Measurements from ENCODE around the gene OR51E2.

The OR51E2 gene

DNA sequence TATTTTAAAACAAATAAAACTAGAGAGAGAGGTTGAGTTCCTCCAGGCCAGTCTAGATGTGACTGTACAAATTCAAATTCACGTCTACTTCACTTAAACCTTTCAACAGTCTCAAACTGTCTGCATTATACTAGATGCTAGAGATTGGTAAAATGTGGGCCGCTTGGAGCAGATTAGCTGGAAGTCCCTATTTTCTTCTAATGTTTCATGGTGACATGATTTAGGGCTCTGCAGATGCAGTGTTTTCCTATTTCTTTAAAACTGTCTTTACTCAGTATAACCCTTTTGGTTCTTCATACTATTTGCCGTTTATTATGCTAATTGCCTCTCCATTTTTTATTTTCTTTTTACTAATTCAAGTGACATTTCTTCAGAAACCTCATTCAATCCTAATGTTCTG lies 33.5 kb downstream of the OR51E2 start:
- ChIA-PET CTCF (no interaction called here), POLR2A (no interaction called here)
- Histone ChIP-seq H3K27ac (ENCODE audit: extremely low read depth, low read depth, low read length) (no peak overlapping the region), H3K4me1 (ENCODE audit: control insufficient read depth, insufficient read depth, low read length) (no peaks in the 10 kb centered on the region), H3K36me3 (ENCODE audit: control insufficient read depth in 2 of 2, insufficient read depth in 1 of 2, low read length in 2 of 2) (no peaks in the 10 kb centered on the region), H3K9me3 (ENCODE audit: control insufficient read depth, insufficient read depth, low read depth, low read length) (no peaks in the 10 kb centered on the region), H3K4me3 (ENCODE audit: low read depth, low read length) (no peak overlapping the region)
- no peak for TF ChIP-seq KLF1 (tag by site-specific recombination; IDR thresholded peaks at IDR 0.05)
- no peak for TF ChIP-seq MZF1 (tag by site-specific recombination; IDR thresholded peaks at IDR 0.05; ENCODE audit: borderline replicate concordance)
- no peak for TF ChIP-seq ZNF202 (tag by site-specific recombination; IDR thresholded peaks at IDR 0.05; ENCODE audit: borderline replicate concordance)
- TF ChIP-seq, protein P1, sequence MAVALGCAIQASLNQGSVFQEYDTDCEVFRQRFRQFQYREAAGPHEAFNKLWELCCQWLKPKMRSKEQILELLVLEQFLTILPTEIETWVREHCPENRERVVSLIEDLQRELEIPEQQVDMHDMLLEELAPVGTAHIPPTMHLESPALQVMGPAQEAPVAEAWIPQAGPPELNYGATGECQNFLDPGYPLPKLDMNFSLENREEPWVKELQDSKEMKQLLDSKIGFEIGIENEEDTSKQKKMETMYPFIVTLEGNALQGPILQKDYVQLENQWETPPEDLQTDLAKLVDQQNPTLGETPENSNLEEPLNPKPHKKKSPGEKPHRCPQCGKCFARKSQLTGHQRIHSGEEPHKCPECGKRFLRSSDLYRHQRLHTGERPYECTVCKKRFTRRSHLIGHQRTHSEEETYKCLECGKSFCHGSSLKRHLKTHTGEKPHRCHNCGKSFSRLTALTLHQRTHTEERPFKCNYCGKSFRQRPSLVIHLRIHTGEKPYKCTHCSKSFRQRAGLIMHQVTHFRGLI (tag by site-specific recombination; IDR thresholded peaks at IDR 0.05) = no peak

DNA sequence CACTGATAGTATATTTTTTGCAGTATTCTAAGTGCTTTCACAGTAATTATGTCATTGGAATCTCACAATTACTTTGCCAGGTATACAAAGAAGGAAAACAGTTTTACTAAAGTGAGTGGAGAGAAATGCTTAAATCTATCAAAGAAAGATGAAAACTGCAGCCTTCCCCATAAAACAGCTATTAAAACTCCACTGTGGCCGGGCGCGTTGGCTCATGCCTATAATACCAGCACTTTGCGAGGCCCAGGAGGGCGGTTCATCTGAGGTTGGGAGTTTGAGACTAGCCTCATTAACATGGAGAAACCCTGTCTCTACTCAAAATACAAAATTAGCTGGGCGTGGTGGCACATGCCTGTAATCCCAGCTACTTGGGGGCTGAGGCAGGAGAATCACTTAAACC lies 34.8 kb downstream of the OR51E2 start:
- POLR2A ChIA-PET = no interaction called here
- Histone ChIP-seq H3K27ac (ENCODE audit: extremely low read depth, low read depth, low read length) (no peak overlapping the region), H3K36me3 (ENCODE audit: control insufficient read depth in 2 of 2, insufficient read depth in 1 of 2, low read length in 2 of 2) (no peaks in the 10 kb centered on the region), H3K9me3 (ENCODE audit: control insufficient read depth, insufficient read depth, low read depth, low read length) (no peaks in the 10 kb centered on the region), H3K4me3 (ENCODE audit: low read depth, low read length) (no peak overlapping the region), H3K4me1 (ENCODE audit: control insufficient read depth, insufficient read depth, low read length) (no peaks in the 10 kb centered on the region)
- CTCF ChIA-PET = no interaction called here
- TF ChIP-seq ZNF157 (tag by site-specific recombination; IDR thresholded peaks at IDR 0.05) (no peak), GLIS1 (tag by site-specific recombination; IDR thresholded peaks at IDR 0.05) (peak; percentile 42; the same call in 1 of the 2 replicates)
- TF ChIP-seq, protein P2, sequence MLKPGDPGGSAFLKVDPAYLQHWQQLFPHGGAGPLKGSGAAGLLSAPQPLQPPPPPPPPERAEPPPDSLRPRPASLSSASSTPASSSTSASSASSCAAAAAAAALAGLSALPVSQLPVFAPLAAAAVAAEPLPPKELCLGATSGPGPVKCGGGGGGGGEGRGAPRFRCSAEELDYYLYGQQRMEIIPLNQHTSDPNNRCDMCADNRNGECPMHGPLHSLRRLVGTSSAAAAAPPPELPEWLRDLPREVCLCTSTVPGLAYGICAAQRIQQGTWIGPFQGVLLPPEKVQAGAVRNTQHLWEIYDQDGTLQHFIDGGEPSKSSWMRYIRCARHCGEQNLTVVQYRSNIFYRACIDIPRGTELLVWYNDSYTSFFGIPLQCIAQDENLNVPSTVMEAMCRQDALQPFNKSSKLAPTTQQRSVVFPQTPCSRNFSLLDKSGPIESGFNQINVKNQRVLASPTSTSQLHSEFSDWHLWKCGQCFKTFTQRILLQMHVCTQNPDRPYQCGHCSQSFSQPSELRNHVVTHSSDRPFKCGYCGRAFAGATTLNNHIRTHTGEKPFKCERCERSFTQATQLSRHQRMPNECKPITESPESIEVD (tag by site-specific recombination; IDR thresholded peaks at IDR 0.05) = peak; percentile 65

DNA sequence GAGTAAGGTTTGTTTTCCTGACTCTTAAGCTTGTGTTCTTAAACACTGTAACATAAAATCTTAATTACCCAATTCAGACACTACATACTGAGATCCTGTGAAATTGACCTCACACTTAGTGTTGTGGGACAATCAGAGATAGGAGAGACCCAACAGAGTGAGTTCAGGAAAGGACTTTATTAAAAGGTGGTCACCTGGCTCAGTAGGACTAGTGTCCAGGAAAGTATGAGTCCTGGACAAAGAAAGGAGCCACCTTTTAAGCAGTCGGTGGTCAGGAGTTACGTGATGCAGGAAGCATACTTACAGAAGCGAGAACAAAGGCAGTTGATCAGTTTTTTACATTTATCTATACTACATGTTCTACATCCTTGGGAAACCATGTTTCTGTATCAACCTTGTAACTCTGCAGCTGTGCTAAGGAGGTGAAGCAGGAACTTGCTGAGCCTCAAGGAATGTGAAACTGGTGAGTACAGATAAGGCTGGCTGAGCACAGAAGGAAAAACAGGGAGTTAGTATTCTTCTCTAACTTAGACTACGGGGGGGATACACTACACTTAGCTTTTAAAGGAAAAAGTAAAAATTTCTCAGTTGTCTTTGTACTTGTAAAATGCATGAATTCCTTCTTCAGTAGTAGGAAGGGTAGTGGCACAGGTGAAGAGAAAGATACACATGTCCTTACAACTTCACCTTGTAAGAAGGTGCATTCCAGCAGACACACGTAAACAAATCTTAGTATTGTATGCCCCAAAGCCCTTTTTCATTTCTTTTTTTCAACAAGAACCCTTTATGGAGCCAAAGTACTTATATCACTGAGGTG lies 38.8 kb downstream of the OR51E2 start:
- ChIA-PET POLR2A (no interaction called here), CTCF (interaction anchor here (1.3 kb wide), 1 partner anchor 22 kb away, joined by 4 read pairs; the partner anchor contains the start of gene OR51D1)
- TF ChIP-seq, protein P3, sequence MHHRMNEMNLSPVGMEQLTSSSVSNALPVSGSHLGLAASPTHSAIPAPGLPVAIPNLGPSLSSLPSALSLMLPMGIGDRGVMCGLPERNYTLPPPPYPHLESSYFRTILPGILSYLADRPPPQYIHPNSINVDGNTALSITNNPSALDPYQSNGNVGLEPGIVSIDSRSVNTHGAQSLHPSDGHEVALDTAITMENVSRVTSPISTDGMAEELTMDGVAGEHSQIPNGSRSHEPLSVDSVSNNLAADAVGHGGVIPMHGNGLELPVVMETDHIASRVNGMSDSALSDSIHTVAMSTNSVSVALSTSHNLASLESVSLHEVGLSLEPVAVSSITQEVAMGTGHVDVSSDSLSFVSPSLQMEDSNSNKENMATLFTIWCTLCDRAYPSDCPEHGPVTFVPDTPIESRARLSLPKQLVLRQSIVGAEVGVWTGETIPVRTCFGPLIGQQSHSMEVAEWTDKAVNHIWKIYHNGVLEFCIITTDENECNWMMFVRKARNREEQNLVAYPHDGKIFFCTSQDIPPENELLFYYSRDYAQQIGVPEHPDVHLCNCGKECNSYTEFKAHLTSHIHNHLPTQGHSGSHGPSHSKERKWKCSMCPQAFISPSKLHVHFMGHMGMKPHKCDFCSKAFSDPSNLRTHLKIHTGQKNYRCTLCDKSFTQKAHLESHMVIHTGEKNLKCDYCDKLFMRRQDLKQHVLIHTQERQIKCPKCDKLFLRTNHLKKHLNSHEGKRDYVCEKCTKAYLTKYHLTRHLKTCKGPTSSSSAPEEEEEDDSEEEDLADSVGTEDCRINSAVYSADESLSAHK (tag by site-specific recombination; IDR thresholded peaks at IDR 0.05) = no peak
- TF ChIP-seq ZNF132 (tag by site-specific recombination; IDR thresholded peaks at IDR 0.05; ENCODE audit: borderline replicate concordance) (no peak), ZNF354C (tag by site-specific recombination; IDR thresholded peaks at IDR 0.05; ENCODE audit: borderline replicate concordance, low read depth) (no peak), ZNF23 (tag by site-specific recombination; IDR thresholded peaks at IDR 0.05; ENCODE audit: borderline replicate concordance) (no peak), ZNF629 (tag by site-specific recombination; IDR thresholded peaks at IDR 0.05) (no peak), ZNF585B (tag by site-specific recombination; IDR thresholded peaks at IDR 0.05) (no peak), ZNF16 (tag by site-specific recombination; IDR thresholded peaks at IDR 0.05; ENCODE audit: low read depth) (no peak), ZNF121 (tag by site-specific recombination; IDR thresholded peaks at IDR 0.05) (no peak), ZNF426 (tag by site-specific recombination; IDR thresholded peaks at IDR 0.05) (no peak), ZNF174 (tag by site-specific recombination; IDR thresholded peaks at IDR 0.05) (no peak)
- Histone ChIP-seq H3K4me3 (ENCODE audit: low read depth, low read length) (no peak overlapping the region), H3K4me1 (ENCODE audit: control insufficient read depth, insufficient read depth, low read length) (no peaks in the 10 kb centered on the region), H3K9me3 (ENCODE audit: control insufficient read depth, insufficient read depth, low read depth, low read length) (no peaks in the 10 kb centered on the region), H3K36me3 (ENCODE audit: control insufficient read depth in 2 of 2, insufficient read depth in 1 of 2, low read length in 2 of 2) (no peaks in the 10 kb centered on the region), H3K27ac (ENCODE audit: extremely low read depth, low read depth, low read length) (no peak overlapping the region)
